ENCODE results near the gene RASA4B.

Gene RASA4B

GRCh38 chr7:102451371-102452054, 66.1 kb downstream of the RASA4B start:
- no peak for DNase-seq

GRCh38 chr7:102450242-102450641, 67.3 kb downstream of the RASA4B start:
- DNase-seq: no peak

- DNase-seq: no peak
Observed at GRCh38 chr7:102449136-102449535, 68.4 kb downstream of the RASA4B start.

- no peak for DNase-seq
Observed at GRCh38 chr7:102447311-102447710, 70.3 kb downstream of the RASA4B start.

DNA sequence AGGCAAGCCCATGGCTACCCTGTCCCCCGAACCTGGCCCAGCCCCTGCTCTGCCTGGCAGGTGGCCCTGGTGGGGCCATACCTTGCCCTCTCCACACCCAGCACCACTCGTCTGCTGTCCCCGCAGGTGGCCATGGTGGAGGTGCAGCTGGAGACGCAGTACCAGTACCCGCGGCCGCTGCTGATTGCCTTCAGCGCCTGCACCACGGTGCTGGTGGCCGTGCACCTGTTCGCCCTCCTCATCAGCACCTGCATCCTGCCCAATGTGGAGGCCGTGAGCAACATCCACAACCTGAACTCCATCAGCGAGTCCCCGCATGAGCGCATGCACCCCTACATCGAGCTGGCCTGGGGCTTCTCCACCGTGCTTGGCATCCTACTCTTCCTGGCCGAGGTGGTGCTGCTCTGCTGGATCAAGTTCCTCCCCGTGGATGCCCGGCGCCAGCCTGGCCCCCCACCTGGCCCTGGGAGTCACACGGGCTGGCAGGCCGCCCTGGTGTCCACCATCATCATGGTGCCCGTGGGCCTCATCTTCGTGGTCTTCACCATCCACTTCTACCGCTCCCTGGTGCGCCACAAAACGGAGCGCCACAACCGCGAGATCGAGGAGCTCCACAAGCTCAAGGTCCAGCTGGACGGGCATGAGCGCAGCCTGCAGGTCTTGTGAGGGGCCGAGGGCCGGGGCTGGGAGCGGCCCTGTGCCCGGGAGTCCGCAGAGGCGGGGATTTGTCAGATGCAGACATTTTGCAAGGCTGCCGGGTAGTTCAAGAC, 71.0 kb downstream of the RASA4B start:
- DNase-seq: no peak

GRCh38 chr7:102445674-102446071, 71.9 kb downstream of the RASA4B start:
- DNase-seq: no peak

- no peak for DNase-seq
Observed at GRCh38 chr7:102444961-102445673, 72.5 kb downstream of the RASA4B start.

DNA sequence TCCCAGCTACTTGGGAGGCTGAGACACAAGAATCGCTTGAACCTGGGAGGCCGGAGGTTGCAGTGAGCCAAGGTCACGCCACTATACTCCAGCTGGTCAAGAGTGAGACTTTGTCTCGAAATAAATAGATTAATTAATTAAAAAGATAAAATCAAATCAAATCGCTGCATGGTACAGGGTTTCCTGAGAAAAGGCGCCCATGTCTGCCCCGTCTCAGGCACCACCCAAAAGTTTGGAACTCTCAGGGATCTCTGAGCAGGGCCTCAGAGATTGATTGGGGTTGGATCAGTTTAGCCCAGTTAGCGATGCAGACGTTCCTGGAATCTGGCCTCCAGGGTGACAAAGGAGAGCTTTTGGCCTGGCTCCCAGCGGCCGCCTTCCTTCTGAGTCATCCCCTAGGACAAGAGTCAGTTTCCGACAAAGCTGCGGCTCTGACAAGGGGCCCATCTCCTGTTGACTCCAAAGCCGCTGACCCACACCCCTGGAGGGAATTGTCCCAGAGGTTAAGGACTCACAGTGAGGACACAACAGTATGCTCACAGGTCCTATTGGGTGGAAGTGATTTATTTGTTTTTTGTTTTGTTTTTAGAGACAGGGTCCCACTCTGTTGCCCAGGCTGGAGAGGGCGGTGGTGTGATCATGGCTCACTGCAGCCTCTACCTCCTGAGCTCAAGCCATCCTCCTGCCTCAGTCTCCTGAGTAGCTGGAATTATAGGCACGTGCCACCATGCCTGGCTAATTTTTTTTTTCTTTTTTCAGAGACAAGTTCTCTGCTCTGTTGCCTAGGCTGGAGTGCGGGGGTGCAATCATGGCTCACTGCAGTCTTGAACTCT, 77.4 kb downstream of the RASA4B start:
- DNase-seq: no peak

GRCh38 chr7:102436118-102436517, 81.5 kb downstream of the RASA4B start:
- DNase-seq: no peak

GRCh38 chr7:102434039-102434486, 83.5 kb downstream of the RASA4B start:
- DNase-seq: no peak

DNA sequence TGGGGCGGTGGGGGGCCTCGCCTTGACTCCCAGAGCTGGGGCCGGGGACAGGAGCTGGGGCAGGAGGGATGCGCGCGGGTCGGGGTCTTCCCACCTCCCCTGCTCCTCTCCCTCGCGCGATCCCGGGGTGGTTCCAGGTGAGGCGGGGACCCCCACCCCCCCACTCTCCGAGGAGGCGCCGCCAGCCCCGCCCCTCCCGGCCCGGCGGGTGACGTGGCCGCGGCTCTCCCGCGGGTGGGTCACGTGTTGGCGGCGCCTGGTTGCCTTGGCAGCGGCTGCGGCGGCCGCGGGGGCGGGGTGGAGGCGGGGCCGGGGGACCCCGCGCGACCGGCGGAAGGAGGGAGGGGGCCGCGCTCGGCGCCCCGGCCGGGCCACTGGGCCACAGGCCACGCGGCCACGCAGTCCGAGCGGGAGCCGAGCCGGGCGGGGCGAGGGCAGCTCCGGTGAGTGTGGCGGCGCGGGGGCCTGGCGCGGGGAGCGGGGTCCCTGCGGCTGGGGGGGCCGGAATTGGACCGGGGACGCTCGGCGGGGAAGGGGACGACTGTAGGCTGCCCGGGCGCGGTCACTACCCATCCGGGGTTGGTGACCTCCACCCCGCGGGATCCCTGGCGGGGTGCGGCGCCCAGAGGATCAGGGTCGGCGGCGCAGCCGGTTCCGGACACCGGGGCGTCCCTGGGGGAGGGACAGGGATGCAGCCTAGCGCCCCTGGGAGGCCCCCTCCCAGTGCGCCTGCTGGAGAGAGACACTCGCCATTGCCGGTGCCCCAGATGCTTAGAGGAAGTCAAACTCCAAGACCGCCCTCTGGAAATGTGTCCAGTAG, 84.1 kb downstream of the RASA4B start, which contains the start of gene ORAI2:
ORAI2 (plus strand) TSS at position 357 of the 820 bp plus-strand sequence. CDS start 5,382 bp downstream, outside the sequence.
- peak; percentile 85 for DNase-seq
